K562 (cell line): ENCODE data around the gene ATXN10. TPM values are rescaled to one million over a fixed set of nuclear protein-coding genes. Genes with fewer than 3 reads are reported as not detected.

Experiments
- C11orf30 ChIP-seq: fragments of 450-650 bp; IDR thresholded peaks from 2 replicates; pipeline ENCODE4 v1.6.1; 2016; ENCODE audit warnings: low read depth, mild to moderate bottlenecking
- CEBPG ChIP-seq, 3 experiments: fragments of 200-800 bp in 1 of 3; sonication (Bioruptor generic) in 1 of 3; sonication (generic) in 1 of 3; formaldehyde crosslinking in 1 of 3; IDR thresholded peaks in 2 of 3; conservative IDR thresholded peaks in 1 of 3; 2 replicates each; pipeline versions ENCODE4 v1.6.1 to v1.8.0; 2016 to 2022; ENCODE audit warnings: missing compliant biosample characterization in 2 of 3, missing genetic modification characterization in 2 of 3, mild to moderate bottlenecking in 1 of 3, missing genetic modification reagents in 1 of 3
- DPF2 ChIP-seq: fragments of 450-650 bp; IDR thresholded peaks from 2 replicates; pipeline ENCODE4 v1.6.1; 2016
- EHMT2 ChIP-seq: fragments of 450-650 bp; IDR thresholded peaks from 2 replicates; pipeline ENCODE4 v1.6.1; 2018; ENCODE audit warnings: antibody characterized with exemption
- ETV5 ChIP-seq: sonication (generic); formaldehyde crosslinking; IDR thresholded peaks from 2 replicates; pipeline ENCODE4 v1.4.0; 2020; ENCODE audit warnings: low read depth, mild to moderate bottlenecking, missing genetic modification reagents
- HMGN3 ChIP-seq: IDR thresholded peaks from 2 replicates; pipeline ENCODE4 v1.6.1; 2011; ENCODE audit warnings: borderline replicate concordance, low read depth, mild to moderate bottlenecking, mixed read lengths, low read length; ENCODE audit not compliant: insufficient read length; ENCODE audit errors: extremely low read depth
- KLF1 ChIP-seq: fragments of 450-650 bp; IDR thresholded peaks from 2 replicates; pipeline ENCODE4 v1.6.1; 2016; ENCODE audit warnings: missing genetic modification characterization, missing compliant biosample characterization
- MAFG ChIP-seq: fragments of 450-650 bp; conservative IDR thresholded peaks from 2 replicates; pipeline ENCODE4 v1.6.1; 2016; ENCODE audit warnings: missing genetic modification characterization, missing compliant biosample characterization
- PRPF4 ChIP-seq: fragments of 200-400 bp; formaldehyde crosslinking; IDR thresholded peaks from one replicate; pipeline ENCODE4 v1.6.1; 2017; ENCODE audit warnings: low read length, low read depth, mild to moderate bottlenecking; ENCODE audit not compliant: insufficient read depth, poor library complexity, severe bottlenecking
- SMAD4 ChIP-seq: fragments of 250-450 bp; sonication (Bioruptor Pico); conservative IDR thresholded peaks from 2 replicates; pipeline ENCODE4 v1.8.0; 2021; ENCODE audit warnings: inconsistent platforms, mild to moderate bottlenecking, moderate library complexity
- U2AF1 ChIP-seq: fragments of 200-400 bp; formaldehyde crosslinking; optimal IDR thresholded peaks from 2 replicates; pipeline ENCODE3; 2017; ENCODE audit warnings: mild to moderate bottlenecking, low read depth, low read length, moderate library complexity
- XRCC3 ChIP-seq: fragments of 450-650 bp; IDR thresholded peaks from 2 replicates; pipeline ENCODE4 v1.6.1; 2017; ENCODE audit warnings: mild to moderate bottlenecking, moderate library complexity
- ZFP36 ChIP-seq: fragments of 150-350 bp; IDR thresholded peaks from 2 replicates; pipeline ENCODE4 v1.6.1; 2018; ENCODE audit warnings: low read length, low read depth; ENCODE audit not compliant: partially characterized antibody
- ZNF121 ChIP-seq: sonication (generic); formaldehyde crosslinking; conservative IDR thresholded peaks from 2 replicates; pipeline ENCODE4 v1.8.0; 2022; ENCODE audit warnings: missing genetic modification reagents
- ZNF263 ChIP-seq: sonication (generic); formaldehyde crosslinking; IDR thresholded peaks from 2 replicates; pipeline ENCODE4 v1.8.0; 2022; ENCODE audit warnings: mild to moderate bottlenecking, missing genetic modification reagents, borderline replicate concordance
- ZNF316 ChIP-seq: fragments of 450-650 bp; IDR thresholded peaks from 2 replicates; pipeline ENCODE4 v1.6.1; 2016
- polyA plus RNA-seq, 8 experiments: library from polyadenylated mRNA; depleted of rRNA in 4 of 8; stranded (reverse) in 5 of 8; unstranded in 3 of 8; fragments of >200 nt; fragmentation: Nextera tagmentation in 2 of 8; fragmentation: Illumina TruSeq in 1 of 8; extraction: Ambion mirVana in 2 of 8; extraction: Trizol in 1 of 8; gene quantifications; 2 replicates each; pipeline versions ENCODE4 v1.2.1 to v1.2.3, GENCODE V29; 2011 to 2014; ENCODE audit warnings: inconsistent platforms in 1 of 8, missing spikeins in 1 of 8
- total RNA-seq, 7 experiments: library from RNA; depleted of rRNA in 6 of 7; stranded (reverse); fragments of >200 nt in 6 of 7; fragmentation: Illumina TruSeq in 2 of 7; extraction: Trizol in 2 of 7; gene quantifications; 2 replicates each; pipeline versions ENCODE4 v1.2.1 to v1.2.3, GENCODE V29; 2011 to 2021; ENCODE audit warnings: low replicate concordance in 1 of 7
- TF ChIP-seq, protein P1 (sequence below): fragments of 250-450 bp; sonication (Bioruptor Pico); IDR thresholded peaks from 2 replicates; pipeline ENCODE4 v1.8.0; 2021; ENCODE audit warnings: moderate library complexity, mild to moderate bottlenecking, inconsistent platforms
- TF ChIP-seq, protein P2 (sequence below): fragments of 450-650 bp; IDR thresholded peaks from 2 replicates; pipeline ENCODE4 v1.6.1; 2017; ENCODE audit warnings: antibody characterized with exemption, mild to moderate bottlenecking
- TF ChIP-seq, protein P3 (sequence below), 2 experiments: IDR thresholded peaks; 2 replicates each; pipeline ENCODE4 v1.6.1; 2011; ENCODE audit warnings: borderline replicate concordance in 1 of 2, control low read depth in 1 of 2, low read depth in 1 of 2, low read length in 1 of 2, mild to moderate bottlenecking in 1 of 2, mixed read lengths in 1 of 2, moderate library complexity in 1 of 2; ENCODE audit not compliant: insufficient read depth in 1 of 2, insufficient read length in 1 of 2, poor library complexity in 1 of 2, severe bottlenecking in 1 of 2; ENCODE audit errors: extremely low read depth in 1 of 2

Gene ATXN10
- total and polyA plus RNA-seq, 9 of the 15 experiments (the other 6 are each of a cell fraction or from before 2014, with no cell fraction given) = 11.5 to 190 (median 33.6) TPM

DNA sequence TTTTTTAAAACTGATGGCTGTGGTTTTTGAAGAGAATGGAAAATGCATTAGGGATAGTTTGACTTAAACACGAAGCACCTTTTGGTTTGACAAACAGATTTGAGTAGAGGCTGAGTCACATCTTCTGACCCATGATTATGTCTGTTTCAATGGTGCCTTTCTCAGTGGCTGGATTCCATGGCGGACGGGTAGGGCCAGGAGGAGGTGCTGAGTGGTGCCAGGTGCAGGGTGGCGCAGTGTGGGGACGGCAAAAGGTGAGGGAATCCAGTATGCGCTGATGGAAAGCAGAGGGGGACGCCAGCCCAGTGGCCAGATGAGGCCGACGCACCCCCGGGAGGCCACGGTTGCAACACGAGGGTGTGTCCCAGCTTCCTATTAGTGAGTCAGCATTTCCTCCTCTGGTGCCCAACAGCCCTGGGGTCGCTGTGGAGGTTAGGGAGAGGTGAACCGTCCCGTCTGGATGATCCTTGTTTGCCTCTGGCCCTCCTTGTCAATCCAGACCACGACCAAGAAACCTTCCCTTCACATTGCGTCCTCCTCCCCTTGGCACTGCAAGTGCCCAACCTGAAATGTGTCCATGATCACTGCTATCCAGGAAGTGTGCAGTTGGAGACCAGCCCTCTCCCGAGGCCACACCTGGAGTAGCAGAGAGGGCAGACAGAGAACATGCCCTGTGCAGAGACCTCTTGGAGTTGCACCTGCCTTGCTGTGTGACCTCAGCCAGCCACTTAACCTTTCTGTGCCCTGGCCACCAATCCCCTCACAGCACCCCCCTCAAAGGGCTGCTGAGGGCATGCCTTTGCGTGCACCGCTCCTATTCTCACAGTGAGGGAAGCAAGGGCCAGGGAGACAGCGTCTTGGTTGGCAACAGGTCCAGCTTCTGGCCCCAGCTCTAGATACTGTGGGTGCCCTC is 32.5 kb upstream of the ATXN10 start (continued):
- TF ChIP-seq, protein P1, sequence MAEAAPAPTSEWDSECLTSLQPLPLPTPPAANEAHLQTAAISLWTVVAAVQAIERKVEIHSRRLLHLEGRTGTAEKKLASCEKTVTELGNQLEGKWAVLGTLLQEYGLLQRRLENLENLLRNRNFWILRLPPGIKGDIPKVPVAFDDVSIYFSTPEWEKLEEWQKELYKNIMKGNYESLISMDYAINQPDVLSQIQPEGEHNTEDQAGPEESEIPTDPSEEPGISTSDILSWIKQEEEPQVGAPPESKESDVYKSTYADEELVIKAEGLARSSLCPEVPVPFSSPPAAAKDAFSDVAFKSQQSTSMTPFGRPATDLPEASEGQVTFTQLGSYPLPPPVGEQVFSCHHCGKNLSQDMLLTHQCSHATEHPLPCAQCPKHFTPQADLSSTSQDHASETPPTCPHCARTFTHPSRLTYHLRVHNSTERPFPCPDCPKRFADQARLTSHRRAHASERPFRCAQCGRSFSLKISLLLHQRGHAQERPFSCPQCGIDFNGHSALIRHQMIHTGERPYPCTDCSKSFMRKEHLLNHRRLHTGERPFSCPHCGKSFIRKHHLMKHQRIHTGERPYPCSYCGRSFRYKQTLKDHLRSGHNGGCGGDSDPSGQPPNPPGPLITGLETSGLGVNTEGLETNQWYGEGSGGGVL (CRISPR knock-in tag) = no peak
- peak; percentile 66 for TF ChIP-seq SMAD4
- no peak for TF ChIP-seq PRPF4
- no peak for TF ChIP-seq XRCC3
- TF ChIP-seq, protein P2, sequence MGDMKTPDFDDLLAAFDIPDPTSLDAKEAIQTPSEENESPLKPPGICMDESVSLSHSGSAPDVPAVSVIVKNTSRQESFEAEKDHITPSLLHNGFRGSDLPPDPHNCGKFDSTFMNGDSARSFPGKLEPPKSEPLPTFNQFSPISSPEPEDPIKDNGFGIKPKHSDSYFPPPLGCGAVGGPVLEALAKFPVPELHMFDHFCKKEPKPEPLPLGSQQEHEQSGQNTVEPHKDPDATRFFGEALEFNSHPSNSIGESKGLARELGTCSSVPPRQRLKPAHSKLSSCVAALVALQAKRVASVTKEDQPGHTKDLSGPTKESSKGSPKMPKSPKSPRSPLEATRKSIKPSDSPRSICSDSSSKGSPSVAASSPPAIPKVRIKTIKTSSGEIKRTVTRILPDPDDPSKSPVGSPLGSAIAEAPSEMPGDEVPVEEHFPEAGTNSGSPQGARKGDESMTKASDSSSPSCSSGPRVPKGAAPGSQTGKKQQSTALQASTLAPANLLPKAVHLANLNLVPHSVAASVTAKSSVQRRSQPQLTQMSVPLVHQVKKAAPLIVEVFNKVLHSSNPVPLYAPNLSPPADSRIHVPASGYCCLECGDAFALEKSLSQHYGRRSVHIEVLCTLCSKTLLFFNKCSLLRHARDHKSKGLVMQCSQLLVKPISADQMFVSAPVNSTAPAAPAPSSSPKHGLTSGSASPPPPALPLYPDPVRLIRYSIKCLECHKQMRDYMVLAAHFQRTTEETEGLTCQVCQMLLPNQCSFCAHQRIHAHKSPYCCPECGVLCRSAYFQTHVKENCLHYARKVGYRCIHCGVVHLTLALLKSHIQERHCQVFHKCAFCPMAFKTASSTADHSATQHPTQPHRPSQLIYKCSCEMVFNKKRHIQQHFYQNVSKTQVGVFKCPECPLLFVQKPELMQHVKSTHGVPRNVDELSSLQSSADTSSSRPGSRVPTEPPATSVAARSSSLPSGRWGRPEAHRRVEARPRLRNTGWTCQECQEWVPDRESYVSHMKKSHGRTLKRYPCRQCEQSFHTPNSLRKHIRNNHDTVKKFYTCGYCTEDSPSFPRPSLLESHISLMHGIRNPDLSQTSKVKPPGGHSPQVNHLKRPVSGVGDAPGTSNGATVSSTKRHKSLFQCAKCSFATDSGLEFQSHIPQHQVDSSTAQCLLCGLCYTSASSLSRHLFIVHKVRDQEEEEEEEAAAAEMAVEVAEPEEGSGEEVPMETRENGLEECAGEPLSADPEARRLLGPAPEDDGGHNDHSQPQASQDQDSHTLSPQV = peak; percentile 78
- no peak for TF ChIP-seq ZNF263 (CRISPR knock-in tag)
- TF ChIP-seq ETV5 = 0 out of 2 replicates have a peak, but pooled peaks have one; percentile 43
- TF ChIP-seq, protein P3, sequence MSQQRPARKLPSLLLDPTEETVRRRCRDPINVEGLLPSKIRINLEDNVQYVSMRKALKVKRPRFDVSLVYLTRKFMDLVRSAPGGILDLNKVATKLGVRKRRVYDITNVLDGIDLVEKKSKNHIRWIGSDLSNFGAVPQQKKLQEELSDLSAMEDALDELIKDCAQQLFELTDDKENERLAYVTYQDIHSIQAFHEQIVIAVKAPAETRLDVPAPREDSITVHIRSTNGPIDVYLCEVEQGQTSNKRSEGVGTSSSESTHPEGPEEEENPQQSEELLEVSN (IDR thresholded peaks at IDR 0.05; ENCODE audit: borderline replicate concordance in 1 of 2, extremely low read depth in 1 of 2, insufficient read depth in 1 of 2, insufficient read length in 1 of 2, low read depth in 1 of 2, low read length in 1 of 2, poor library complexity in 1 of 2, severe bottlenecking in 1 of 2) = peak; percentile 54 to 80
- TF ChIP-seq U2AF1 = no peak
- no peak for TF ChIP-seq ZNF121 (CRISPR knock-in tag)
- TF ChIP-seq KLF1 (tag) = peak; percentile 80; the same call in 1 of the 2 replicates
- peak; percentile 61 for TF ChIP-seq DPF2
- TF ChIP-seq HMGN3 = peak; percentile 24
- peak; percentile 53; the same call in 1 of the 2 replicates for TF ChIP-seq EHMT2
- peak; percentile 95 for TF ChIP-seq ZNF316
- peak; percentile 60 for TF ChIP-seq CEBPG (CRISPR knock-in tag; IDR thresholded peaks at IDR 0.05)
- peak in 1 of 2 experiments; percentile 45; a peak in 1 of 4 replicates for TF ChIP-seq CEBPG (tag; conservative IDR thresholded peaks at IDR 0.05 in 1 of 2, IDR thresholded peaks at IDR 0.05 in 1 of 2)
- TF ChIP-seq ZFP36 = peak; percentile 49
- TF ChIP-seq C11orf30 = peak; percentile 95
- TF ChIP-seq MAFG (tag) = peak; percentile 89
